ENCODE results near the gene CARD11. TPM values are rescaled to one million over a fixed set of nuclear protein-coding genes. Genes with fewer than 3 reads are reported as not detected.

CARD11 gene
- total and polyA plus RNA-seq, 2 of the 13 experiments (the other 11 are each of a cell fraction or from before 2014, with no cell fraction given) = 0.04 TPM; not detected in 1

GRCh38 chr7:3037259-3037658, 6.4 kb downstream of the CARD11 start:
- Histone ChIP-seq H3K4me2 (ENCODE audit: low read depth, low read length) (no peak overlapping the region), H3K9me3 (ENCODE audit: low read length) (no peaks in the 10 kb centered on the region), H3K9ac (ENCODE audit: insufficient read depth, low read depth, low read length) (no peak overlapping the region), H3K4me3 (replicated peaks in 1 of 3; ENCODE audit: insufficient read depth in 1 of 3, low read depth in 2 of 3, low read length in 3 of 3) (no peak overlapping the region), H3K79me2 (ENCODE audit: insufficient read depth, low read length) (no peaks in the 10 kb centered on the region), H2AFZ (ENCODE audit: low read length) (no peak overlapping the region), H3K27me3 (ENCODE audit: control insufficient read depth in 1 of 2, insufficient read depth in 2 of 2, low read length in 2 of 2) (no peaks in the 10 kb centered on the region; a peak in 1 of 5 replicates), H3K27ac (ENCODE audit: extremely low read length, insufficient read depth, low read length) (no peak overlapping the region), H4K20me1 (ENCODE audit: insufficient read depth, low read length) (no peaks in the 10 kb centered on the region), H3K4me1 (ENCODE audit: insufficient read depth, low read length) (no peaks in the 10 kb centered on the region), H3K36me3 (replicated peaks in 1 of 2; ENCODE audit: control insufficient read depth in 1 of 2, insufficient read depth in 2 of 2, low read length in 2 of 2) (no peaks in the 10 kb centered on the region)
- no peak for DNase-seq (ENCODE audit: low spot score)
- POLR2A ChIA-PET = no interaction called here
- TF ChIP-seq ZNF83 (CRISPR knock-in tag; IDR thresholded peaks at IDR 0.05; ENCODE audit: borderline replicate concordance) (no peak), RORA (CRISPR knock-in tag; IDR thresholded peaks at IDR 0.05) (no peak), ZNF709 (CRISPR knock-in tag; IDR thresholded peaks at IDR 0.05) (no peak), ZNF264 (CRISPR knock-in tag; IDR thresholded peaks at IDR 0.05) (no peak), ZNF720 (CRISPR knock-in tag; IDR thresholded peaks at IDR 0.05) (no peak), HBP1 (CRISPR knock-in tag; IDR thresholded peaks at IDR 0.05; ENCODE audit: low read depth) (no peak)
- FAIRE-seq = no peak
- in situ Hi-C loops (cut with HindIII; ENCODE audit: extremely low pct_ligation_motif_present, low pct_unique_long_range_greater_than_20kb) (no loop called here), intact Hi-C loops (cut with micrococcal nuclease; ENCODE audit: unreplicated experiment) (no loop called here)
- 10% methylated on average over 3 of the region's 4 CpGs for WGBS (ENCODE audit: low lambda C conversion rate)
- CTCF ChIA-PET (ENCODE audit: low intra/inter-chr PET ratio, low total read pairs) = no interaction called here
- ATAC-seq = no peak
- BruUV-seq (replicated peaks) = no TSS peak

GRCh38 chr7:3034591-3035150, 9.0 kb downstream of the CARD11 start:
- WGBS (ENCODE audit: low lambda C conversion rate) = 74% methylated on average over 26 of the region's 26 CpGs

More at GRCh38 chr7:3034591-3035150, 9.0 kb downstream of the CARD11 start:
- ATAC-seq = no peak
- BruUV-seq (replicated peaks) = no TSS peak
- Histone ChIP-seq H3K9me3 (ENCODE audit: low read length) (no peaks in the 10 kb centered on the region), H3K4me3 (replicated peaks in 1 of 3; ENCODE audit: insufficient read depth in 1 of 3, low read depth in 2 of 3, low read length in 3 of 3) (no peak overlapping the region), H3K9ac (ENCODE audit: insufficient read depth, low read depth, low read length) (no peak overlapping the region), H3K79me2 (ENCODE audit: insufficient read depth, low read length) (no peaks in the 10 kb centered on the region), H3K27me3 (ENCODE audit: control insufficient read depth in 1 of 2, insufficient read depth in 2 of 2, low read length in 2 of 2) (no peaks in the 10 kb centered on the region), H4K20me1 (ENCODE audit: insufficient read depth, low read length) (no peaks in the 10 kb centered on the region), H3K36me3 (replicated peaks in 1 of 2; ENCODE audit: control insufficient read depth in 1 of 2, insufficient read depth in 2 of 2, low read length in 2 of 2) (no peaks in the 10 kb centered on the region), H3K4me2 (ENCODE audit: low read depth, low read length) (no peak overlapping the region), H3K4me1 (ENCODE audit: insufficient read depth, low read length) (no peaks in the 10 kb centered on the region), H2AFZ (ENCODE audit: low read length) (no peak overlapping the region), H3K27ac (ENCODE audit: extremely low read length, insufficient read depth, low read length) (no peak overlapping the region)
- TF ChIP-seq ZNF7 (CRISPR knock-in tag; IDR thresholded peaks at IDR 0.05) = no peak
- no peak for TF ChIP-seq PAXIP1 (CRISPR knock-in tag; conservative IDR thresholded peaks at IDR 0.05)
- no peak for TF ChIP-seq IRF9 (CRISPR knock-in tag; IDR thresholded peaks at IDR 0.05; ENCODE audit: borderline replicate concordance)
- TF ChIP-seq WIZ (CRISPR knock-in tag; IDR thresholded peaks at IDR 0.05) = no peak
- DNase-seq (ENCODE audit: low spot score) = no peak
- CTCF ChIA-PET (ENCODE audit: low intra/inter-chr PET ratio, low total read pairs) = no interaction called here
- in situ Hi-C loops (cut with HindIII; ENCODE audit: extremely low pct_ligation_motif_present, low pct_unique_long_range_greater_than_20kb) = no loop called here
- intact Hi-C loops (cut with micrococcal nuclease; ENCODE audit: unreplicated experiment) = no loop called here
- POLR2A ChIA-PET = no interaction called here
- no peak for FAIRE-seq
